GM12892 (cell line): ENCODE measurements around the gene LILRA2. TPM values are rescaled to one million over a fixed set of nuclear protein-coding genes. Genes with fewer than 3 reads are reported as not detected.

Experiments used
- DNase-seq: peaks from one replicate; pipeline ENCODE4 v3.0.0; 2011; ENCODE audit not compliant: insufficient read length
- FAIRE-seq: peaks from 2 replicates; lab custom pipeline; 2011; peaks lifted over from hg19 to GRCh38; lab: Jason Lieb, UNC
- POLR2A ChIP-seq: IDR thresholded peaks from 2 replicates; pipeline ENCODE4 v1.6.1; 2011; ENCODE audit warnings: low read depth, low read length, control low read depth
- POLR2AphosphoS5 ChIP-seq: IDR thresholded peaks from 2 replicates; pipeline ENCODE4 v1.6.1; 2011; ENCODE audit warnings: low read depth, low read length, control low read depth
- TAF1 ChIP-seq: IDR thresholded peaks from 2 replicates; pipeline ENCODE4 v1.6.1; 2011; ENCODE audit warnings: low read depth, mild to moderate bottlenecking, control low read depth, low read length, borderline replicate concordance
- polyA plus RNA-seq: library from polyadenylated mRNA; unstranded; fragments of >200 nt; gene quantifications from one replicate; pipeline ENCODE4 v1.2.1, GENCODE V29; 2012; ENCODE audit warnings: missing spikeins, inconsistent platforms; ENCODE audit not compliant: missing spikeins

LILRA2 gene
- 0.93 TPM for polyA plus RNA-seq

DNA sequence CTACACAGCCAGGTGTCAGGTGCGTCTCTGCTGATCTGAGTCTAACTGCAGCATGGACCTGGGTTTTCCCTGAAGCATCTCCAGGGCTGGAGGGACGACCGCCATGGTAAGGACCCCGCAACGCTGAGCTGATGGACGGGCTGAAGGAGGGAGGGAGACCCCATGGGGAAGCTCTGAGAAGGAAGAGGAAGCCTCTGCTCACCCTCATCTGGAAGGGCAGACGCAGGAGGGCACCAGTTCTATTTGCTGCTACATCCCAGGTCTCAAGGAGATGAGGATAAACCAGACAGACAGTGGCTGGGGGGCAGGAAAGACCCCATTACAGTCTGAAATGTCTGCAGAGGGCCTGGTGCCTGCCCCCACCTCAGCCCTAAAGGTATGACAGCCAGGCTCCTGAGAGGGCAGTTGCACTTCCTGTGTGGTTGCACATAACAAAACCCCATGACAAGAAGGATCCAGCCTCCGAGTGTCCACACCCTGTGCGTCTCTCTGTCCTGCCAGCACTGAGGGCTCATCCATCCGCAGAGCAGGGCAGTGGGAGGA lies at the start of gene LILRA2:
Gene LILRA2, plus strand, starts transcription at position 461 of the 543 bp plus-strand sequence. CDS start 89 bp downstream, outside the sequence.
- TF ChIP-seq POLR2A (no peak), POLR2AphosphoS5 (no peak), TAF1 (no peak)
- DNase-seq (peak; percentile 49), FAIRE-seq (no peak)

GRCh38 chr19:54525636-54526035 lies 48.0 kb upstream of the LILRA2 start:
- FAIRE-seq: no peak
- TF ChIP-seq TAF1: no peak
- no peak for TF ChIP-seq POLR2AphosphoS5
- TF ChIP-seq POLR2A: no peak

GRCh38 chr19:54526972-54527371 lies 46.6 kb upstream of the LILRA2 start:
- DNase-seq: no peak
- FAIRE-seq: no peak
- no peak for TF ChIP-seq POLR2AphosphoS5
- no peak for TF ChIP-seq POLR2A
- TF ChIP-seq TAF1: no peak

More at GRCh38 chr19:54525636-54526035, 48.0 kb upstream of the LILRA2 start:
- no peak for DNase-seq

- DNase-seq (no peak), FAIRE-seq (no peak)
- TF ChIP-seq TAF1: no peak
- no peak for TF ChIP-seq POLR2AphosphoS5
- no peak for TF ChIP-seq POLR2A
Observed at GRCh38 chr19:54530866-54531265, 42.7 kb upstream of the LILRA2 start.

DNA sequence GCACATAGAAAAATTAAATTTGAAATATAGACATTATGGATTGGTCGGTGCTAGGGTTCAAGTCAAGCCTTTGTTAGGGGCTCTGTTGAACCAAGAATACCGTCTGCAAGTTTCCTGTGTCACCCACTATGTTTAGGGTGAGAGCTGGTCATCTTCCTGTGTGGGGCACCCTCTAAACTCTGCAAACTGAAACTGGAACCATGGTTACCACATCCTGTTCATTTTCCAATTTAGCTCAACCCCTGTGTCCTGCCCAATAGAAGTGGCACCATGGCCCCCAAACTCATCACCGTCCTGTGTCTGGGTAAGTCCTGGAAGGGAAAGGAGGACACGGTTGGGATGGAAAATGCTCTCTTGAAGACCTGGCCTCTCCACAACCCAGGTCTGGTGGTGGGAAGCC lies 41.1 kb upstream of the LILRA2 start:
- DNase-seq (no peak), FAIRE-seq (peak; percentile 96)
- TF ChIP-seq POLR2A (no peak), POLR2AphosphoS5 (no peak), TAF1 (no peak)

- DNase-seq (no peak), FAIRE-seq (no peak)
Observed at GRCh38 chr19:54533476-54533875, 40.1 kb upstream of the LILRA2 start.

GRCh38 chr19:54534156-54534555 lies 39.4 kb upstream of the LILRA2 start:
- FAIRE-seq (no peak), DNase-seq (no peak)
- no peak for TF ChIP-seq TAF1
- no peak for TF ChIP-seq POLR2A
- no peak for TF ChIP-seq POLR2AphosphoS5

More at GRCh38 chr19:54533476-54533875, 40.1 kb upstream of the LILRA2 start:
- no peak for TF ChIP-seq POLR2AphosphoS5
- no peak for TF ChIP-seq POLR2A
- TF ChIP-seq TAF1: no peak

- no peak for FAIRE-seq
- TF ChIP-seq TAF1 (no peak), POLR2AphosphoS5 (no peak), POLR2A (no peak)
- DNase-seq: no peak
Observed at GRCh38 chr19:54535601-54536000, 38.0 kb upstream of the LILRA2 start.

DNA sequence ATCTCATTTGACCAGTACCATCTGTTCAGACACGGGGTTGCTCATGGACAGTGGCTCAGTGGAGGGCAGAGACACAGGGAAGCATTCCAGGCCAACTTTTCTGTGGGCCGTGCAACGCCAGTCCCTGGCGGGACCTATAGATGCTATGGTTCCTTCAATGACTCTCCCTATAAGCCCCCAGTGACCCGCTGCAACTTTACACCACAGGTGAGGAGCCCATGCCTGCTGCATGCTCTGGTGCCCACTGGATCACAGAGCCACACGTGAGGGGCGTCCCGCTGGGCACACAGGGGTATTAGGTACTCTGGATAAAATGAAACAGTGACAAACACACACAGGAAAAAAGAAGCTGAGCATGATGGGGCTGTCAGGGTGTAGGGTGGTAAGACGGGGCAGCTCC lies 36.6 kb upstream of the LILRA2 start:
- no peak for TF ChIP-seq POLR2AphosphoS5
- no peak for TF ChIP-seq POLR2A
- TF ChIP-seq TAF1: no peak
- no peak for FAIRE-seq
- no peak for DNase-seq

GRCh38 chr19:54541712-54542111 lies 31.9 kb upstream of the LILRA2 start:
- DNase-seq: no peak
- no peak for FAIRE-seq
- TF ChIP-seq TAF1: no peak
- TF ChIP-seq POLR2AphosphoS5: no peak
- TF ChIP-seq POLR2A: no peak

DNA sequence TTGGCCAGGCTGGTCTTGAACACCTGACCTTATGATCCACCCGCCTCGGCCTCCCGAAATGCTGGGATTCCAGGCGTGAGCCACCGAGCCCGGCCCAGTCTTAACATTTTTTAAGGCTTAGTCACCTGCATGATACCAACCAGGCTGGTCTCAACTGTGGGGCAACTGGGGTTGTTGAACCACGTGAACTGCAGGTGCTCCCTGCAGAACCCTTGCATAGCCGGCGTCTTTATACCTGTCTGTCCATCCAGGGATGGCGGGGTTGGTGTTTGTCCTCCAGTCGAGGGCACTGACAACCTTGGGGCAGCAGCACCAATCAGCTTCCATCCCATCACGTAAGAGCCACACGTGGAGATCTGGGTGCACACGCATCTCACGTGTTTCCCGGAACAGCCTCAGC lies 24.8 kb upstream of the LILRA2 start:
- no peak for TF ChIP-seq TAF1
- TF ChIP-seq POLR2A: no peak
- no peak for TF ChIP-seq POLR2AphosphoS5
- FAIRE-seq: no peak
- DNase-seq: no peak

DNA sequence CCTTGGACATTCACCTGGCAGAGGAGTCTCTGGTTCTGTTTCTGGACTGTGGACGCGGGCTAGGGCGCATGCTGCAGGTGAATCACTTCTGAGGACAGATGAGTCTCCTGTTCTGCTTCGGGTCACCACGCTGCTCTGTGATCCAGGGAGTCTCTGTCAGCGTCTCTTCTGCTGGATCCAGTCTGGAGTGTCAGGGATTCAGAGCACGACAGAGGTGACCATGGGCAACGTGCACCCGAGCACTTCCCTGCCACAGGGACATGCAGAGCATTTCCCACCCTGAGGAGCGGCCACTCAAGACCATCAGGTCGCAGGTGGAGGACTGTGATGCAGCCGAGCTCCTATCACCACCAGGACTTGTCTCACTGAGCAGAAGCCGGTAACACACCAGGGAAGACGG lies 24.4 kb upstream of the LILRA2 start:
- no peak for FAIRE-seq
- no peak for DNase-seq
- TF ChIP-seq POLR2AphosphoS5 (no peak), TAF1 (no peak), POLR2A (no peak)
